ENCODE measurements around the gene PERCC1. TPM values are rescaled to one million over a fixed set of nuclear protein-coding genes. Genes with fewer than 3 reads are reported as not detected.

The PERCC1 gene
- total and polyA plus RNA-seq, 8 donors: 0.16 to 0.23 TPM; not detected in 6

- no peak for ATAC-seq
Observed at GRCh38 chr16:1425616-1426370, 5.1 kb upstream of the PERCC1 start.

GRCh38 chr16:1426734-1427471, 4.0 kb upstream of the PERCC1 start:
- Histone ChIP-seq H3K27ac (no peak overlapping the region), H3K9me3 (no peaks in the 10 kb centered on the region), H3K36me3 (no peaks in the 10 kb centered on the region), H3K4me1 (no peaks in the 10 kb centered on the region), H3K4me3 (no peak overlapping the region), H3K27me3 (no peaks in the 10 kb centered on the region)
- intact Hi-C loops (cut with DNase I): no loop called here
- ATAC-seq (no peak), FAIRE-seq (no peak), DNase-seq (peak in 1 of 6 donors; percentile 62)
- TF ChIP-seq, protein P1, sequence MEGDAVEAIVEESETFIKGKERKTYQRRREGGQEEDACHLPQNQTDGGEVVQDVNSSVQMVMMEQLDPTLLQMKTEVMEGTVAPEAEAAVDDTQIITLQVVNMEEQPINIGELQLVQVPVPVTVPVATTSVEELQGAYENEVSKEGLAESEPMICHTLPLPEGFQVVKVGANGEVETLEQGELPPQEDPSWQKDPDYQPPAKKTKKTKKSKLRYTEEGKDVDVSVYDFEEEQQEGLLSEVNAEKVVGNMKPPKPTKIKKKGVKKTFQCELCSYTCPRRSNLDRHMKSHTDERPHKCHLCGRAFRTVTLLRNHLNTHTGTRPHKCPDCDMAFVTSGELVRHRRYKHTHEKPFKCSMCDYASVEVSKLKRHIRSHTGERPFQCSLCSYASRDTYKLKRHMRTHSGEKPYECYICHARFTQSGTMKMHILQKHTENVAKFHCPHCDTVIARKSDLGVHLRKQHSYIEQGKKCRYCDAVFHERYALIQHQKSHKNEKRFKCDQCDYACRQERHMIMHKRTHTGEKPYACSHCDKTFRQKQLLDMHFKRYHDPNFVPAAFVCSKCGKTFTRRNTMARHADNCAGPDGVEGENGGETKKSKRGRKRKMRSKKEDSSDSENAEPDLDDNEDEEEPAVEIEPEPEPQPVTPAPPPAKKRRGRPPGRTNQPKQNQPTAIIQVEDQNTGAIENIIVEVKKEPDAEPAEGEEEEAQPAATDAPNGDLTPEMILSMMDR (IDR thresholded peaks at IDR 0.05): no peak
- WGBS, 2 donors: 60 to 63% methylated on average over 42 of the region's 42 CpGs

More at GRCh38 chr16:1425616-1426370, 5.1 kb upstream of the PERCC1 start:
- TF ChIP-seq, protein P1 (IDR thresholded peaks at IDR 0.05): no peak
- Histone ChIP-seq H3K27me3 (no peaks in the 10 kb centered on the region), H3K9me3 (no peaks in the 10 kb centered on the region), H3K4me3 (no peak overlapping the region), H3K36me3 (no peaks in the 10 kb centered on the region), H3K27ac (no peak overlapping the region), H3K4me1 (no peaks in the 10 kb centered on the region)
- FAIRE-seq (no peak), DNase-seq (peak in 2 of 6 donors; percentile 24 to 61)
- WGBS, 2 donors: 81 to 84% methylated on average over 16 of the region's 16 CpGs
- intact Hi-C loops (cut with DNase I): no loop called here

- TF ChIP-seq, protein P1 (IDR thresholded peaks at IDR 0.05): no peak
- peak in 2 of 6 donors; percentile 52 to 61 for DNase-seq
- no peak for ATAC-seq
- Histone ChIP-seq H3K4me1 (no peaks in the 10 kb centered on the region), H3K27me3 (no peaks in the 10 kb centered on the region), H3K27ac (no peak overlapping the region), H3K36me3 (no peaks in the 10 kb centered on the region), H3K4me3 (no peak overlapping the region), H3K9me3 (no peaks in the 10 kb centered on the region)
- FAIRE-seq: no peak
- WGBS, 2 donors: 83 to 87% methylated on average over 49 to 53 of the region's 53 CpGs
- intact Hi-C loops (cut with DNase I): no loop called here
Observed at GRCh38 chr16:1427473-1428461, 3.1 kb upstream of the PERCC1 start.

DNA sequence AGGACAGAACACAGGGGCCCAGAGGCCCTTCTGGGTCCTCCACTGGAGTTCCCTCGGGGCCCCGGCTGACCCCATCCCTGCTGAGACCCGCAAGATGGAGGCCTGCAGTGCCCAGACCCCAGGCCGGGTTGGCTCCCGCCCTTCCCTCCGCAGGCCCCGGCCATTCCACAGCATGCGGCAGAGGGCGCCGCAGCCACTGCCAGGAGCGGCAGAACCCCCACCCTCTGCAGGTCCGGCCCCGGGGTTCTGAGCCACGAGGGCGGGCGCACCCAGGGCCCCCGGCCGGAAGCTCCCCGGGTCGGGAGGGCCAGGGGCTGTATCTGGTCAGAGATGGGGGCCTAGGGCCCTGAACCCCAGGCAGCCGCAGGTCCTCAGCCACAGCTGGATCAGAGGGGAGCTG, 2.4 kb upstream of the PERCC1 start:
- ATAC-seq: peak in 1 of 4 donors; percentile 49
- Histone ChIP-seq H3K4me1 (no peaks in the 10 kb centered on the region), H3K4me3 (no peak overlapping the region), H3K9me3 (no peaks in the 10 kb centered on the region), H3K36me3 (no peaks in the 10 kb centered on the region), H3K27me3 (no peaks in the 10 kb centered on the region), H3K27ac (no peak overlapping the region)
- peak in 2 of 6 donors; percentile 61 to 77 for DNase-seq
- no peak for FAIRE-seq
- TF ChIP-seq, protein P1 (IDR thresholded peaks at IDR 0.05): no peak
- 38 to 45% methylated on average over 21 of the region's 21 CpGs for WGBS, 2 donors
- intact Hi-C loops (cut with DNase I): no loop called here

Measured in pancreas (tissue), 10 donors.